ENCODE data around the gene ZNF423. TPM values are rescaled to one million over a fixed set of nuclear protein-coding genes. Genes with fewer than 3 reads are reported as not detected.

Gene ZNF423
- total and polyA plus RNA-seq, 12 donors = 1.7 to 10.6 (median 5.5) TPM

DNA sequence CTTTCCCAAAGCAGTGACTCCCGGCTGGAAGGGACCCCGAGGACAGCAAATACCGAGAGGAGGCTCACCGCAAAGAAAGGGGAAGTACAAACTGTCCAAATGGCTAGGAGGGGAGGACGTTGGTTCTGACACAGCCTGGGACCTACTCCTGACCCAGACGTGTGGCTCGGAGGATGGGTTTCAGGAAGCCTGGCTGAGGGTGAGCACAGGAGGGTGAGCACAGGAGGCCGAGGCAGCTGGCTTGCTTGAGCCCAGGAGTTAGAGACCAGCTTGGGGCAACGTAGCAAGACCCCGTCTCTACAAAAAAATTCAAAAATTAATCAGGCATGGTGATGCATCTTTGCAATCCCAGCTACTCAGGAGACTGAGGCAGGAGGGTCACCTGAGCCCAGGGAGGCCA lies 399.1 kb downstream of the ZNF423 start:
- Histone ChIP-seq H3K4me1 (replicated peaks in 1 of 2) (no peaks in the 10 kb centered on the region), H3K36me3 (replicated peaks in 1 of 2) (no peaks in the 10 kb centered on the region), H3K27me3 (no peaks in the 10 kb centered on the region), H3K27ac (no peak overlapping the region), H3K4me3 (no peak overlapping the region), H3K9me3 (replicated peaks in 1 of 3) (no peaks in the 10 kb centered on the region)
- DNase-seq = peak in 1 of 7 donors; percentile 28
- WGBS, 4 donors = 80 to 89% (median 83%) methylated on average over 10 of the region's 10 CpGs
- TF ChIP-seq POLR2A (IDR thresholded peaks at IDR 0.05) = no peak
- TF ChIP-seq, protein P1, sequence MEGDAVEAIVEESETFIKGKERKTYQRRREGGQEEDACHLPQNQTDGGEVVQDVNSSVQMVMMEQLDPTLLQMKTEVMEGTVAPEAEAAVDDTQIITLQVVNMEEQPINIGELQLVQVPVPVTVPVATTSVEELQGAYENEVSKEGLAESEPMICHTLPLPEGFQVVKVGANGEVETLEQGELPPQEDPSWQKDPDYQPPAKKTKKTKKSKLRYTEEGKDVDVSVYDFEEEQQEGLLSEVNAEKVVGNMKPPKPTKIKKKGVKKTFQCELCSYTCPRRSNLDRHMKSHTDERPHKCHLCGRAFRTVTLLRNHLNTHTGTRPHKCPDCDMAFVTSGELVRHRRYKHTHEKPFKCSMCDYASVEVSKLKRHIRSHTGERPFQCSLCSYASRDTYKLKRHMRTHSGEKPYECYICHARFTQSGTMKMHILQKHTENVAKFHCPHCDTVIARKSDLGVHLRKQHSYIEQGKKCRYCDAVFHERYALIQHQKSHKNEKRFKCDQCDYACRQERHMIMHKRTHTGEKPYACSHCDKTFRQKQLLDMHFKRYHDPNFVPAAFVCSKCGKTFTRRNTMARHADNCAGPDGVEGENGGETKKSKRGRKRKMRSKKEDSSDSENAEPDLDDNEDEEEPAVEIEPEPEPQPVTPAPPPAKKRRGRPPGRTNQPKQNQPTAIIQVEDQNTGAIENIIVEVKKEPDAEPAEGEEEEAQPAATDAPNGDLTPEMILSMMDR (IDR thresholded peaks at IDR 0.05) = no peak
- intact Hi-C loops (cut with DNase I) = no loop called here

DNA sequence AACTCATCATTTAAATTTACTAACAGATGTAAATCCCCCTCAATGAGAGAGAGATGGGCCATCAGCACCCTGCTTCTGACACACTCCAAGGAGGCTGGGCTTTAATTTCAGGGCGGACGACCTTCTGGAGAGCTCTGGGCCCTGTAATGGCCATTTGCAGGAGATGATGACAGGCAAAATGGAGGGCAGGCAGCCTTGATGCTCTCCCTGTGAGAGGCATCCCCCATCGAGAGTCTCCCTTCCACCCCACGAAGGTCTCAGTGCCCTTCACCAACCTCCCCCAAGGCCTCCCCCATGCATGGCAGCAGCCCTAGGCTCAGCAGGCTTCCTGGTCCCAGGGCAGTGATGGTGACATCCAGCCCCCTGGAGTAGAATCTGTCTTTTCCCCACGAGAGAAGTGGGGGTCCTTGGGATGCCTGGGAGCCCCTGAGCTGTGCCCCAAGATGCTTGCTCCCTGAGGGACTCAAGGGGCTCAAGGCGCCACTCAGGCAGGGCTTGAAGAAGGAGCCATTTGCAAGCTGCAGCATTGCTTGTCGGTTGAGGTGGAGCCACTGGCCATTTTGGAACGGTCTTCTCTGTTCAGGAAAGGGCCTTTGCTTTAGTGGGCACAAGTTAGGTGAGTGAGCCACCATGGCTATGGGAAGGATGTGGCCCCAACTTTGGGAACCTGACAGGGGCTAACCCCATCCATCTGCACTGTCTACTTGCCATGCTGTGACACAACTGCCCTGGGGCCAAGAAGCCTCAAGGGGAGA lies 399.7 kb downstream of the ZNF423 start:
- Histone ChIP-seq H3K4me3 (no peak overlapping the region), H3K27me3 (no peaks in the 10 kb centered on the region), H3K27ac (no peak overlapping the region), H3K9me3 (replicated peaks in 1 of 3) (no peaks in the 10 kb centered on the region), H3K4me1 (replicated peaks in 1 of 2) (no peaks in the 10 kb centered on the region), H3K36me3 (replicated peaks in 1 of 2) (no peaks in the 10 kb centered on the region)
- WGBS, 4 donors = 80 to 91% (median 86%) methylated on average over 4 to 8 of the region's 8 CpGs
- DNase-seq = peak in 1 of 7 donors; percentile 28
- TF ChIP-seq, protein P1 (IDR thresholded peaks at IDR 0.05) = no peak
- no peak for TF ChIP-seq POLR2A (IDR thresholded peaks at IDR 0.05)
- intact Hi-C loops (cut with DNase I) = no loop called here

DNA sequence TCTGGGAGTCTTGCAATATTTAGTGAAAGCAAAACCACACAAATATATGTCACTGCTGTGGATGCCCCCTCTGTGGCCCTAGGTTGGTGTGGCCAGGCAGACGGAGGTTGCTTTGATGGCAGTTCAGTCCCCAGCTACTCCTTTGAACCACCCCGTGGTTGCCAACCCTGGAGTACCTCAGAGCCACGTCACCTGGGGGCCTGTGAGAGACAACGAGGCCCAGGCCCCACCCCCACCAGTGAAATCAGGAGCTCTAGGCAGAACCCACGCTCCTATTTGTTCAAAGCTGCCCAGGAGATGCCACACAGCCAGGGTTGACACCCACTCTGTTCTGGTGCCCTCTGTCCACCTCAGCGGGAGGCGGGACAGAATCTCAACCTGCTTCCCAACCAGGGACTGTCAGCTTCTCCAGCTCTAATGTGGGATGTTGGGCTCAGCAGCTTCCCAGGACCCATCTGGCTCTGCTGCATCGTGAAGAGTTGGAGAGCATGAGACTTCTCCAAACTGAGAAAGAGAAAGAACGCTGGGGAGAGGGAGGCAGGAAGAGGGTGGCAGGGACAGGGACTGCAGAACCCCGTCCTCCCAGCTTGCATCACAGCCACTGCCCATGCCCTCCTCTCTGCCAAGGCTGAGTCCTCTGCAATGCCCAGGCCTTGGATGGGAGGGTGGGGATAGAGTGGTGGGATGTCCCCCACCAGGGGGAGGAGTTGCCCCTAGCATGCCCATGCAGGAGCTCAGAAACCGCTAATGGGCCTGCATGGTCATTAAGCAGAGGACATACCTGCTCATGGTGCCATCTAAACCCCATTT lies 400.5 kb downstream of the ZNF423 start:
- no peaks in the 10 kb centered on the region for H3K9me3 ChIP-seq (replicated peaks in 1 of 3)
- WGBS, 4 donors = 80 to 96% (median 92%) methylated on average over 5 to 11 of the region's 11 CpGs
- H3K27me3 ChIP-seq = no peaks in the 10 kb centered on the region
- no peak overlapping the region for H3K4me3 ChIP-seq
- no peaks in the 10 kb centered on the region for H3K36me3 ChIP-seq (replicated peaks in 1 of 2)
- DNase-seq = no peak
- intact Hi-C loops (cut with DNase I) = no loop called here
- H3K4me1 ChIP-seq (replicated peaks in 1 of 2) = no peaks in the 10 kb centered on the region
- TF ChIP-seq, protein P1 (IDR thresholded peaks at IDR 0.05) = no peak
- TF ChIP-seq POLR2A (IDR thresholded peaks at IDR 0.05) = no peak
- H3K27ac ChIP-seq = no peak overlapping the region

DNA sequence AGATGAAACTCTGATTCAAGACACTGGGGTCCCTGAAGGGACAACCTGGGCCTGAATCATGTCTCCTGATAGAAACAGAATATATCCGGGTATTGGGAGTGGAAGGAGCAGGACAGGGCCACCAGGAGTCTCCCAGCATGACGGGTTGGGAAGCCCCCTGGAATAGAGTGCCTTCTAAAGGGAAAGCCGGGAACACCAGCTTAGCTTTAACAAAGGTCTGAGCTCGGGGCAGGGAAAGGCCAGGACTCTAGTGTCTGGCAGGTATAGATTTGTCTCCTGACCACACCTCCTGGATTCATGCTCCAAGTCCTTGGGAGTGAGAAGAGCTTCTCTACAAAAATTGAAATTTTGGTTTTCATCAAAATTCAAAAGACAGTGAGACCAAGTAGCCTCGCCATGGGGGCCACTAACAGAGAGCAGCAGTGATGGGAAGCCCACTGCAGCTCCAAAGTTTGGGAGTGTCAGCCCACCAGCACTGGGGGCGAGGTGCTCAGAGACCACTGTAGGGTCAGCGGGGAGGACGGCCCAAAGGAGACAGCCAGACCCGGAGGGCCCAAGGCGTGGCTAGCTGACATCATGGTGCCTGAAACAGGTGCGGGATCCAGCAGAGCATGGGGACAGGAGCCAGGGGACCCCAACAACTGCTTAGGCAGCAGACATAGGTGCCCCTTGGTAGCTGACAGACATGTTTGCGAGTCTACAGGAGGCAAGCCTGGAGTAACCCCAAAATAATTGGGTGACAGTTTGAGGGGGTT lies 401.3 kb downstream of the ZNF423 start:
- Histone ChIP-seq H3K4me3 (no peak overlapping the region), H3K9me3 (replicated peaks in 1 of 3) (no peaks in the 10 kb centered on the region), H3K27me3 (no peaks in the 10 kb centered on the region), H3K36me3 (replicated peaks in 1 of 2) (no peaks in the 10 kb centered on the region), H3K4me1 (replicated peaks in 1 of 2) (no peaks in the 10 kb centered on the region), H3K27ac (no peak overlapping the region)
- 84 to 94% (median 90%) methylated on average over 9 to 12 of the region's 12 CpGs for whole genome bisulfite sequencing, 4 donors
- intact Hi-C loops (cut with DNase I) = no loop called here
- DNase-seq = no peak
- TF ChIP-seq, protein P1 (IDR thresholded peaks at IDR 0.05) = no peak
